ENCODE results near the gene MICB. TPM values are rescaled to one million over a fixed set of nuclear protein-coding genes. Genes with fewer than 3 reads are reported as not detected.
"Not testable (repeated sequence)": the region's sequence is repeated elsewhere in the genome, so short reads cannot be mapped to it uniquely, and the experiment has no call there.

MICB gene
- total RNA-seq, 1 donor from 2014 or later, result 2.1 TPM

- no peak for DNase-seq (ENCODE audit: low read depth)
Measured at GRCh38 chr6:31473780-31474761, 23.9 kb upstream of the MICB start.

GRCh38 chr6:31474871-31475286 is 23.1 kb upstream of the MICB start:
- DNase-seq (ENCODE audit: low read depth), result no peak

DNA sequence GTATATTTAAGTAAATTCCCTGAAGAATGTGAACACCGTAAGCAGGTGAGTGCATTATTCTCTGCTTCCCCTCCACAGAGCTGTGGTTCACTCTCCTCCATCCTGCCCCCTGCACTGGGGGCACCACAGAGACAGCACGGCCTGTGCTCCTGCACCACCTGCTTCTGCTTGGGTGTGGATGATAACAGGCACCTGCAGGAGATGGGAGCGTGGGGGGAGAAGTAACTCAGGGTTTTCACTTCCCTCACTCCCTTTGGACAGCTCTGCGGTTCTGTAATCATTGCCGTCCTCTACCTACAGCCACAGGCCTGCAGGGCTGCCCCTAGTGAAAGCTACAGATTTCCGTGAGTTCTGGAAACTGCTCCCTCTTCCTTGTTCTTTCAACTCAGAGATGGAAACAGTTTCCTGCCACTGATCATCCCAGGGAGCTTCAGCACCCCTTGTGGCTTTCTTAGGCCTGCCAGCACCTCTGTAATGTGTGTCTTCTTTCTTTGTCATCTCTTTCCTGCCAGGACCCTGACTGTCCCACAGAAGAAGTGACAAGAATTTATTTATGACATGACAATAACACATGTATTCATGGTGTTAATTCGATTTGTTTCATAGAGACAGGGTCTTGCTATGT is 21.3 kb upstream of the MICB start:
- DNase-seq (ENCODE audit: low read depth), result no peak

- no peak for DNase-seq (ENCODE audit: low read depth)
Measured at GRCh38 chr6:31477521-31477920, 20.4 kb upstream of the MICB start.

- no peak for DNase-seq (ENCODE audit: low read depth)
Measured at GRCh38 chr6:31478186-31478950, 19.6 kb upstream of the MICB start.

- DNase-seq (ENCODE audit: low read depth), result no peak
Measured at GRCh38 chr6:31479151-31479932, 18.6 kb upstream of the MICB start.

- DNase-seq (ENCODE audit: low read depth), result peak; percentile 50
Measured at GRCh38 chr6:31479933-31480535, 17.9 kb upstream of the MICB start.

GRCh38 chr6:31480574-31480973 is 17.4 kb upstream of the MICB start:
- DNase-seq (ENCODE audit: low read depth), result no peak

- no peak for DNase-seq (ENCODE audit: low read depth)
Measured at GRCh38 chr6:31483392-31483791, 14.6 kb upstream of the MICB start.

DNA sequence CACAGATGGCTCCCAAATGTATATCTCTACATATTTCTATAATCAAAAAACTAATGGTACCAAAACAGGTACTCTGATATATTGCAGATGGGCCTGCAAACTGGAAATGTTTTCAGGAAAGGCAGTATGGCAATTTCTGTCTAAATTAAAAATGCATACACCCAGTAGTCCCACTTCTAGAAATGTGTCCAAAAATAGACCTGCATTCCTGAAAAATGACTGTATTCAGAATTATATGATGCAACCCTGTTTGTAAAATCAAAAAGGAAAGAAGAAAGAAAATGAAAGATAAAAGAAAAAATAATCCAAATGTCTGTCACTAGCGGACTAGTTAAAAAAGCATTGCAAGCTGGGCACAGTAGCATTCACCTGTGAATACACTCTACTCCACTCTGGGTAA is 12.9 kb upstream of the MICB start:
- DNase-seq (ENCODE audit: low read depth), result no peak

GRCh38 chr6:31486065-31486837 is 11.7 kb upstream of the MICB start:
- not testable (repeated sequence) for DNase-seq (ENCODE audit: low read depth)

DNA sequence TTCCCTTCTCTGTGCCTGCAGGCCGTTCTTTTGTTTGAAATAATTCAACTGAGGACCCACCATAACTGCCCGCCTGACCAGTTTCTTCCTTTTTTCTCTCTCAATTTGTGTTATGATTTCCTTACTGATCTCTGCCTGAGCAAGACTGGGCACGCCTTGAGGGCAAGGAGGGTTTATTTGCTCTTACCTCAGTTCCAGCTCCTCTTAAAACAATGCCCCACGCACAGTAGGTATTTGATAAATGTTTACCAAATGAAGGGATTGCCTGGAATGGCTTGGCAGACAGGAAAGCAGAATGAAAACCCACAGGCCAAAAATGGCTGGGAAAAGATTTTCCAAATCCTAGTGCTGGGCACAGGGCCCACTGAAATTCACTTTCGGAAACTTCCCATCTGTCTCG is 10.3 kb upstream of the MICB start:
- not testable (repeated sequence) for DNase-seq (ENCODE audit: low read depth)

- no peak for DNase-seq (ENCODE audit: low read depth)
Measured at GRCh38 chr6:31489086-31489485, 8.9 kb upstream of the MICB start.

- no peak for DNase-seq (ENCODE audit: low read depth)
Measured at GRCh38 chr6:31490115-31490873, 7.7 kb upstream of the MICB start.

GRCh38 chr6:31493550-31493874 is 4.4 kb upstream of the MICB start:
- DNase-seq (ENCODE audit: low read depth), result not testable (repeated sequence)

GRCh38 chr6:31493875-31494694 is 3.9 kb upstream of the MICB start:
- DNase-seq (ENCODE audit: low read depth), result peak; percentile 87

GRCh38 chr6:31495580-31495979 is 2.4 kb upstream of the MICB start:
- DNase-seq (ENCODE audit: low read depth), result peak; percentile 41

GRCh38 chr6:31496826-31497225 is 1.1 kb upstream of the MICB start:
- DNase-seq (ENCODE audit: low read depth), result not testable (repeated sequence)
